Activated naive CD4-positive, alpha-beta T cell treated with anti-CD3 and anti-CD28 coated beads for 36 hours (primary cell): ENCODE results near the gene DAGLA. TPM values are rescaled to one million over a fixed set of nuclear protein-coding genes. Genes with fewer than 3 reads are reported as not detected.

Experiments used
- total RNA-seq, 2 experiments: library from RNA; stranded (reverse); gene quantifications; one replicate each; pipeline ENCODE4 v1.2.3, GENCODE V29; 2021

Gene DAGLA
- total RNA-seq, 2 experiments from 2014 or later = 0.02 to 0.07 TPM

Other genes starting within 250 kb of the DAGLA start
- gene LRRC10B, start 171.6 kb upstream of the DAGLA start, total RNA-seq = not detected
- gene SYT7, start 99.3 kb upstream of the DAGLA start, total RNA-seq = not detected
- under 1 TPM; 0.27 to 0.48 TPM for gene MYRF, start 72.2 kb downstream of the DAGLA start, total RNA-seq
- gene TMEM258, start 112.2 kb downstream of the DAGLA start, total RNA-seq = 100 to 1,000 TPM; 166 to 167 TPM
- gene FEN1, start 112.5 kb downstream of the DAGLA start, total RNA-seq = 10 to 100 TPM; 74.7 to 75.9 TPM
- 10 to 100 TPM; 12.1 to 12.8 TPM for gene FADS1, start 136.6 kb downstream of the DAGLA start, total RNA-seq
- gene FADS2, start 147.9 kb downstream of the DAGLA start, total RNA-seq = 10 to 100 TPM; 32.1 to 34.1 TPM
- gene FADS3, start 211.2 kb downstream of the DAGLA start, total RNA-seq = 1 to 10 TPM; 4.2 to 4.3 TPM
- under 1 TPM; 0.52 to 0.74 TPM for gene RAB3IL1, start 237.2 kb downstream of the DAGLA start, total RNA-seq